Measurements from ENCODE around the gene BCLAF3.

Gene BCLAF3

DNA sequence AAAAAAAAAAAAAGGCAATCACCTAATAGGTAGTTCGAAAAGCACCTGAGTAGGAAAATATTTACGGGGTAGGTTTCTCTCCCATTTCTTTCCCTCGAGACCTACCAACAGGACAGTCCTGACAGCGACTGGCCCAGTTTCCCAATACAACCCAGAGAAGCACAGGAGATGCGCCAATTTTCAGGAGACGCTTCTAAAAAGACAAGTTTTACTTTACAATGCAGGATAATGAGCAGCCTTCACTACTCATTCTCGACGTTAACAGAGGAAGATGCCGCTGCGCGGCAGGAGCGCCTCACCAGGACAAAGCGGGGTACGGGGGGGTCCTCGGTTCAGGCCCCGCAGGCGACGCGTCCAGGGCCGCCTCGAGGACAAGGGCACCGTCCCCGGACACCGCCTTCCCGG lies 708 bp downstream of the BCLAF3 start:
- TF ChIP-seq, protein P1, sequence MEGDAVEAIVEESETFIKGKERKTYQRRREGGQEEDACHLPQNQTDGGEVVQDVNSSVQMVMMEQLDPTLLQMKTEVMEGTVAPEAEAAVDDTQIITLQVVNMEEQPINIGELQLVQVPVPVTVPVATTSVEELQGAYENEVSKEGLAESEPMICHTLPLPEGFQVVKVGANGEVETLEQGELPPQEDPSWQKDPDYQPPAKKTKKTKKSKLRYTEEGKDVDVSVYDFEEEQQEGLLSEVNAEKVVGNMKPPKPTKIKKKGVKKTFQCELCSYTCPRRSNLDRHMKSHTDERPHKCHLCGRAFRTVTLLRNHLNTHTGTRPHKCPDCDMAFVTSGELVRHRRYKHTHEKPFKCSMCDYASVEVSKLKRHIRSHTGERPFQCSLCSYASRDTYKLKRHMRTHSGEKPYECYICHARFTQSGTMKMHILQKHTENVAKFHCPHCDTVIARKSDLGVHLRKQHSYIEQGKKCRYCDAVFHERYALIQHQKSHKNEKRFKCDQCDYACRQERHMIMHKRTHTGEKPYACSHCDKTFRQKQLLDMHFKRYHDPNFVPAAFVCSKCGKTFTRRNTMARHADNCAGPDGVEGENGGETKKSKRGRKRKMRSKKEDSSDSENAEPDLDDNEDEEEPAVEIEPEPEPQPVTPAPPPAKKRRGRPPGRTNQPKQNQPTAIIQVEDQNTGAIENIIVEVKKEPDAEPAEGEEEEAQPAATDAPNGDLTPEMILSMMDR (IDR thresholded peaks at IDR 0.05) = no peak
- Histone ChIP-seq H3K27ac (peak overlapping the region; percentile 77), H3K4me3 (ENCODE audit: low read depth in 1 of 2, low read length in 1 of 2) (peak overlapping the region; percentile 67 to 72)

DNA sequence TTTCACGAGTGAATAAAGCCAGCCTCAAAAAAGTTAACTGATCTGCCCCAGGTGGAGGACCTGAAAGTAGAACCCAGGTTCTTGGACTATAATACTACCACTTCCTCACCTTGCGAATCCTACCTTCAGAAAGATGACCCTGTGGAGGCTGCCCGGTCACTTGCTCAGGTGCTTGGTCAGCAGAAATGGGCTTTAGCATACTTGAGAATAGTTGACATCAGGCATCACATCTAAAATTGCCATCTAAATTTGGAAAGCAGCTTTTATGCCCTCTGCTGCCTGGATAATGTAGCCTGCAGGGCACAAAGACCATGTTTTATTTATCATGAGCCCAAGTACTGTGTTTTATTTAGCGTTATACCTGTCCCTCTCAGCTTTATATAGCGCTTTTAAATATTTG lies 3.0 kb downstream of the BCLAF3 start:
- no peaks in the 10 kb centered on the region for H3K9me3 ChIP-seq
- TF ChIP-seq, protein P1 (IDR thresholded peaks at IDR 0.05) = no peak
- H3K4me1 ChIP-seq (ENCODE audit: control insufficient read depth in 1 of 2, insufficient read depth in 1 of 2, low read depth in 1 of 2, low read length in 1 of 2) = peaks cover 4 to 14% of the 10 kb centered on the region in 2 experiments
- no peak overlapping the region for H3K4me3 ChIP-seq (ENCODE audit: low read depth in 1 of 2, low read length in 1 of 2)
- H3K27me3 ChIP-seq = no peaks in the 10 kb centered on the region
- no peak overlapping the region for H3K27ac ChIP-seq
- no peaks in the 10 kb centered on the region for H3K36me3 ChIP-seq

More for the DNA sequence above, 708 bp downstream of the BCLAF3 start:
- H3K36me3 ChIP-seq = no peaks in the 10 kb centered on the region
- H3K9me3 ChIP-seq = no peaks in the 10 kb centered on the region
- H3K4me1 ChIP-seq (ENCODE audit: control insufficient read depth in 1 of 2, insufficient read depth in 1 of 2, low read depth in 1 of 2, low read length in 1 of 2) = peaks cover 4 to 14% of the 10 kb centered on the region in 2 experiments
- no peaks in the 10 kb centered on the region for H3K27me3 ChIP-seq

DNA sequence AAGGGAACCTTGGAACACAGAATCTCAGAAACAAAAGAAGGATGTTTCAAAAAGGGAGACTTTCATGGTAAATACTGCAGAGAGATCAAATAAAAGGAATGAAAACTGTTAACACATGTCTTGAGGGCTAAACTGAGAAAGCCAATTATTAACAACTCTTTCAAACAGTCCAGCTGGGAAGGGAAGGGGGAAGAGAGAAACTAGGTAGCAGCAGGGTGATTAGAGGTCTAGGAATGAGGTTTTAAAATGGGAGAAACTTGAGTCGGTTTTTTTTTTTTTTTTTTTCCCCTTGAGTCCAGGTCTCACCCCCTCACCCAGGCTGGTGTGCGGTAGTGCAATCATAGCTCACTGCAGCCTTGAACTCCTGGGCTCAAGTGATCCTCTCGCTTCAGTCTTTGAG lies 4.3 kb downstream of the BCLAF3 start:
- TF ChIP-seq, protein P1 (IDR thresholded peaks at IDR 0.05) = no peak
- Histone ChIP-seq H3K27me3 (no peaks in the 10 kb centered on the region), H3K9me3 (no peaks in the 10 kb centered on the region), H3K36me3 (no peaks in the 10 kb centered on the region), H3K27ac (no peak overlapping the region), H3K4me1 (ENCODE audit: control insufficient read depth in 1 of 2, insufficient read depth in 1 of 2, low read depth in 1 of 2, low read length in 1 of 2) (peaks cover 4 to 12% of the 10 kb centered on the region in 2 experiments), H3K4me3 (ENCODE audit: low read depth in 1 of 2, low read length in 1 of 2) (no peak overlapping the region)

DNA sequence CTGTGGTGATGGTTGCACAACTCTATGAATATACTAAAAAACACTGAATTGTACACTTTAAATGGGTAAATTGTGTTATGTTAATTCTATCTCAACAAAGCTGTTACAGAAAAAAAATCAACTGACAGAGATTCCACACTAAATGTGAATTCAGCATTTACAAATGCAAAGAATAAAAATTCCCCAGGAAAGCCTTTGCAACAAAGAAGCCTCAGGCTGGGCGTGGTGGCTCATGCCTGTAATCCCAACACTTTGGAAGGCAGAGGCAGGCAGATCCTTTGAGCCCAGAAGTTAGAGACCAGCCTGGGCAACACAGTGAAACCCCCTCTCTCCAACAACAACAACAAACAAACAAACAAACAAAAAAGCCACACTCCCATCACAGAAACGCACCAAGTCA lies 8.9 kb downstream of the BCLAF3 start:
- H3K4me3 ChIP-seq (ENCODE audit: low read depth in 1 of 2, low read length in 1 of 2) = no peak overlapping the region
- H3K9me3 ChIP-seq = no peaks in the 10 kb centered on the region
- TF ChIP-seq, protein P1 (IDR thresholded peaks at IDR 0.05) = no peak

DNA sequence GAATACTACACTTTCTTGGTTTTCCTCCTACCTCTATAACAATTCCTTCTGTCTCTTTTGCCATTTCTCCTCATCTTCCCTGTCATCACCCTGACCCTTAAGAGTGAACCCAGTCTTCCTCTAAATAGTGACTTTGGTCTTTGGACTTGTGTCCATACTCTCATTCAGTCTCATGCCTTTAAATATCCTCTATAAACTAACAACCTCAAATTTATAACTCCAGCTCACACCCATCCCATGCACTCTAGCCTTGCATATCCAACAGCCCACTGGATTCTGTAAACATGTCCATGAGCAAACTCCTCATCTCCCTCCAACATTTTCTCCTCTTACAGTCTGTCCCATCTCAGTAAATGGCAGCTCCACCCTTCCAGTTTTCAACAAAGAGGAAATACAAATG lies 15.0 kb downstream of the BCLAF3 start:
- H3K4me3 ChIP-seq (ENCODE audit: low read depth in 1 of 2, low read length in 1 of 2) = no peak overlapping the region
- H3K27ac ChIP-seq = no peak overlapping the region
- no peaks in the 10 kb centered on the region for H3K4me1 ChIP-seq (ENCODE audit: control insufficient read depth in 1 of 2, insufficient read depth in 1 of 2, low read depth in 1 of 2, low read length in 1 of 2)
- no peaks in the 10 kb centered on the region for H3K9me3 ChIP-seq
- H3K36me3 ChIP-seq = no peaks in the 10 kb centered on the region
- H3K27me3 ChIP-seq = no peaks in the 10 kb centered on the region
- TF ChIP-seq, protein P1 (IDR thresholded peaks at IDR 0.05) = no peak

More for the DNA sequence above, 8.9 kb downstream of the BCLAF3 start:
- Histone ChIP-seq H3K4me1 (ENCODE audit: control insufficient read depth in 1 of 2, insufficient read depth in 1 of 2, low read depth in 1 of 2, low read length in 1 of 2) (no peaks in the 10 kb centered on the region), H3K27ac (no peak overlapping the region), H3K27me3 (no peaks in the 10 kb centered on the region), H3K36me3 (no peaks in the 10 kb centered on the region)

DNA sequence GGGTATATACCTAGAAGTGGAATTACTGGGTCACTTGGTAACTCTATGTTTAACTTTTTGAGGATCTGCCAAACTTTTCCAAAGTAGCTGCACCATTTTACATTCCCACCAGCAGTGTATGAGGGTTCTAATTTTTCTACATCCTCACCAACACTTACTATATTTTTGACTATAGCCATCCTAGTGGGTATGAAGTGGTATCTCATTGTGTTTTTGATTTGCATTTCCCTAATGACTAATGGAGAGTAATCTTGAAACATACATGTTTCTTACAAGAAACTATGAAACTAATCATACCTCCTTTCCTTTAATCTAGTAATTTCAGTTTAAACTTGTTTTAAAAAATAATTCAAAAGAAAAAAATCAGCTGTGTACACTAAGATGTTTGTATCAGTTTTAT lies 17.9 kb downstream of the BCLAF3 start:
- H3K4me1 ChIP-seq (ENCODE audit: control insufficient read depth in 1 of 2, insufficient read depth in 1 of 2, low read depth in 1 of 2, low read length in 1 of 2) = no peaks in the 10 kb centered on the region
- peaks cover 5% of the 10 kb centered on the region for H3K36me3 ChIP-seq
- no peak overlapping the region for H3K4me3 ChIP-seq (ENCODE audit: low read depth in 1 of 2, low read length in 1 of 2)
- no peak overlapping the region for H3K27ac ChIP-seq
- no peaks in the 10 kb centered on the region for H3K9me3 ChIP-seq
- H3K27me3 ChIP-seq = no peaks in the 10 kb centered on the region
- TF ChIP-seq, protein P1 (IDR thresholded peaks at IDR 0.05) = no peak

All from neutrophil (primary cell).